Breast epithelium (tissue), 4 donors: ENCODE data around the gene KCNG4. TPM values are rescaled to one million over a fixed set of nuclear protein-coding genes. Genes with fewer than 3 reads are reported as not detected.
"Not testable (repeated sequence)": the region's sequence is repeated elsewhere in the genome, so short reads cannot be mapped to it uniquely, and the experiment has no call there.

ENCODE experiments used
- DNase-seq, 2 donors: peaks; one replicate each; pipeline ENCODE4 v3.0.0-alpha.2; 2019; ENCODE audit warnings: low spot score in 2 of 2
- H3K27ac ChIP-seq, 2 donors: fragments of 200-600 bp; sonication (generic) in 1 of 2; one replicate each; pipeline ENCODE4 v1.5.1; 2016 to 2019; ENCODE audit warnings: mild to moderate bottlenecking in 1 of 2
- H3K27me3 ChIP-seq, 2 donors: fragments of 200-600 bp; sonication (generic) in 1 of 2; one replicate each; pipeline versions ENCODE4 v1.5.1 to v1.6.0; 2017 to 2019; ENCODE audit warnings: control low read depth in 1 of 2, mild to moderate bottlenecking in 1 of 2
- H3K36me3 ChIP-seq: fragments of 200-600 bp; one replicate; pipeline ENCODE4 v1.5.1; 2019
- H3K4me1 ChIP-seq, 2 donors: fragments of 200-600 bp; sonication (generic); one replicate each; pipeline ENCODE4 v1.5.1; 2016 to 2019; ENCODE audit warnings: control low read depth in 1 of 2
- H3K4me3 ChIP-seq, 3 donors: fragments of 200-600 bp; sonication (generic); 1 replicate in 2 of 3; 2 replicates in 1 of 3; pipeline ENCODE4 v1.5.1; 2016 to 2019; ENCODE audit warnings: mild to moderate bottlenecking in 3 of 3, moderate library complexity in 2 of 3
- H3K9me3 ChIP-seq, 2 donors: fragments of 200-600 bp; sonication (generic) in 1 of 2; one replicate each; pipeline ENCODE4 v1.5.1; 2016 to 2019; ENCODE audit warnings: control low read depth in 1 of 2
- POLR2A ChIP-seq: fragments of 450-650 bp; IDR thresholded peaks from one replicate; pipeline ENCODE4 v1.6.1; 2016; ENCODE audit warnings: antibody characterized with exemption, mild to moderate bottlenecking, moderate library complexity
- POLR2AphosphoS5 ChIP-seq, 3 donors: sonication (generic); formaldehyde crosslinking; IDR thresholded peaks; one replicate each; pipeline ENCODE4 v1.6.1; 2017; ENCODE audit warnings: antibody characterized with exemption in 3 of 3
- intact Hi-C: fragments of 100-400 bp; cut with DNase I; formaldehyde crosslinking; loops from one replicate; pipeline ENCODE4 v1.15.1; 2023; ENCODE audit warnings: low total_unique reads
- total RNA-seq, 3 donors: library from RNA; depleted of rRNA; stranded (reverse); fragments of >200 nt; gene quantifications; one replicate each; pipeline ENCODE4 v1.1.0, GENCODE V29; 2016
- TF ChIP-seq, protein P1 (sequence below), 3 donors: fragments of 450-650 bp; IDR thresholded peaks; one replicate each; pipeline ENCODE4 v1.5.1; 2016 to 2017; ENCODE audit warnings: antibody characterized with exemption in 3 of 3, mild to moderate bottlenecking in 3 of 3, moderate library complexity in 3 of 3

The KCNG4 gene
- total RNA-seq, 3 donors from 2014 or later, result not detected

DNA sequence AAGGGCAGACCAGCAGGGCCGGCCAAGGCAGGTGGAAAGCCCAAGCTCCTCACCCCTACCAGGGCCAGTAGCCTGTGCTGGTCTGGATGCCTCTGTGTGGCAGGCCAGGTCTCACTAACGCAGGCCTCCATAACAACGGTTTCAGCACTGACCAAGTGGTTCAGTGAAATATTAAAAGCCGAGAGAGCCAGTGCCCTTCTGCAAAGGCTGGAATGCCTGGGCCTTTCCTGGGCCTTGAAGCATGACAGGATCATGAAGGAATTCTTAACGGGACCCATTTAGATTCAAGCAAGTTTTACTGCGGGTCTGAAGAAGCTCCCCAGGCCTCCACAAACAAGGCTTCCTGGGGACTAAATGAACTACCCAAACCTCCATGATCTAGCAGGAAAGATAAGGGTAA is 32.6 kb downstream of the KCNG4 start:
- TF ChIP-seq POLR2AphosphoS5 (IDR thresholded peaks at IDR 0.05), result no peak
- TF ChIP-seq, protein P1, sequence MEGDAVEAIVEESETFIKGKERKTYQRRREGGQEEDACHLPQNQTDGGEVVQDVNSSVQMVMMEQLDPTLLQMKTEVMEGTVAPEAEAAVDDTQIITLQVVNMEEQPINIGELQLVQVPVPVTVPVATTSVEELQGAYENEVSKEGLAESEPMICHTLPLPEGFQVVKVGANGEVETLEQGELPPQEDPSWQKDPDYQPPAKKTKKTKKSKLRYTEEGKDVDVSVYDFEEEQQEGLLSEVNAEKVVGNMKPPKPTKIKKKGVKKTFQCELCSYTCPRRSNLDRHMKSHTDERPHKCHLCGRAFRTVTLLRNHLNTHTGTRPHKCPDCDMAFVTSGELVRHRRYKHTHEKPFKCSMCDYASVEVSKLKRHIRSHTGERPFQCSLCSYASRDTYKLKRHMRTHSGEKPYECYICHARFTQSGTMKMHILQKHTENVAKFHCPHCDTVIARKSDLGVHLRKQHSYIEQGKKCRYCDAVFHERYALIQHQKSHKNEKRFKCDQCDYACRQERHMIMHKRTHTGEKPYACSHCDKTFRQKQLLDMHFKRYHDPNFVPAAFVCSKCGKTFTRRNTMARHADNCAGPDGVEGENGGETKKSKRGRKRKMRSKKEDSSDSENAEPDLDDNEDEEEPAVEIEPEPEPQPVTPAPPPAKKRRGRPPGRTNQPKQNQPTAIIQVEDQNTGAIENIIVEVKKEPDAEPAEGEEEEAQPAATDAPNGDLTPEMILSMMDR (IDR thresholded peaks at IDR 0.05), result no peak
- TF ChIP-seq POLR2A, result no peak
- intact Hi-C loops, result no loop called here
- Histone ChIP-seq H3K4me1 (no peaks in the 10 kb centered on the region), H3K9me3 (no peaks in the 10 kb centered on the region), H3K4me3 (no peak overlapping the region), H3K27ac (no peak overlapping the region), H3K36me3 (no peaks in the 10 kb centered on the region), H3K27me3 (no peaks in the 10 kb centered on the region)
- no peak for DNase-seq

DNA sequence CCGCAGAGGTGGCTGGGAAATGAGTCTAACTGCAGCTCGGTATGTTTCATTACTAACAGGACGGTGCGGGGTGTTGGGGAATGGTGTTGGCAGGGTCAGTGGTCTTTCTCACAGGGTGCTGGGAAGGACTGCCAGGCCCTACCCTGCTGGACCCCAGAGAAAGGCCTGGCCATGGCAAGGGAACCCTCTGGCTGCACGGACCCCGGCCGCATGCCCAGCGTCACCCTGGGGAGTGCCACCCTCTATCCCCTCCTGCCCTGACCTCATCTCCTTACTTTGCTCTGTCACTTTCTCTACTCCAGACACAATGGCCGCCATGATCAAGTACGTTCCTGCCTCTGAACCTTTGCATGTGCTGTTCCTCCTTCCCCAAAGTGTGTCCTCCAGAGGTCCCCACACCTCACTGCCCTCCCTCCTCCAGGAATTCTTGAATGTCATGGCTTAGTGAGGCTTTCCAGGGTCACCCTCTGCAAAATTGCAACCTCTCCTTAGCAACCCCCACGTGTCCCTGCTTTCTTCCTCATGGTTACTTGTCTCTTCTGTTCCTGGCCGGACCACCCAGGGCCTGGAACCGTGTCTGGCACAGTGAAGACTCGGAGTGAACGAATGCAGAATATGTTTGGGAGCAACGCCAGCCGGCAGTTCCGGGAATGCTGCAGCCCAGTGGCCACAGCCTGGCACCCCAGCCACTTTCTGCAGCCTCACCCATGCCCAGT is 33.7 kb downstream of the KCNG4 start:
- no peaks in the 10 kb centered on the region for H3K36me3 ChIP-seq
- H3K9me3 ChIP-seq, result no peaks in the 10 kb centered on the region
- no peaks in the 10 kb centered on the region for H3K4me1 ChIP-seq
- intact Hi-C loops, result no loop called here
- H3K4me3 ChIP-seq, result no peak overlapping the region
- TF ChIP-seq POLR2A, result no peak
- TF ChIP-seq, protein P1 (IDR thresholded peaks at IDR 0.05), result no peak
- TF ChIP-seq POLR2AphosphoS5 (IDR thresholded peaks at IDR 0.05), result no peak
- H3K27me3 ChIP-seq, result no peaks in the 10 kb centered on the region
- H3K27ac ChIP-seq, result no peak overlapping the region
- DNase-seq, result no peak

DNA sequence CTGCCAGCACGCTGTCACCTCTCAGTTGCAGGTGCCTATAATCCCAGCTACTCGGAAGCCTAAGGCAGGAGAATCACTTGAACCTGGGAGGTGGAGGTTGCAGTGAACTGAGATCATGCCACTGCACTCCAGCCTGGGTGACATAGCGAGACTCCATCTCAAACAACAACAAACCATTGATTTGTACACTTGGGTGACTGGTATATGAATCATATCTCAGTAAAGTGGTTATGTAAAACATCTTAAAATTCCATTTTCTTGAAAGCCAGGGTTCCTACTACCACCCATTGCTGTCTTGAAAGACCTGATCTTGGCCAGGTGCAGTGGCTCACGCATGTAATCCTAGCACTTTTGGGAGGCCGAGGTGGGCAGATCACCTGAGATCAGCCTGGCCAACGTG is 34.7 kb downstream of the KCNG4 start:
- intact Hi-C loops, H3K36me3 ChIP-seq, DNase-seq, H3K9me3 ChIP-seq, H3K4me3 ChIP-seq, H3K4me1 ChIP-seq, H3K27ac ChIP-seq, H3K27me3 ChIP-seq: not testable (repeated sequence)

DNA sequence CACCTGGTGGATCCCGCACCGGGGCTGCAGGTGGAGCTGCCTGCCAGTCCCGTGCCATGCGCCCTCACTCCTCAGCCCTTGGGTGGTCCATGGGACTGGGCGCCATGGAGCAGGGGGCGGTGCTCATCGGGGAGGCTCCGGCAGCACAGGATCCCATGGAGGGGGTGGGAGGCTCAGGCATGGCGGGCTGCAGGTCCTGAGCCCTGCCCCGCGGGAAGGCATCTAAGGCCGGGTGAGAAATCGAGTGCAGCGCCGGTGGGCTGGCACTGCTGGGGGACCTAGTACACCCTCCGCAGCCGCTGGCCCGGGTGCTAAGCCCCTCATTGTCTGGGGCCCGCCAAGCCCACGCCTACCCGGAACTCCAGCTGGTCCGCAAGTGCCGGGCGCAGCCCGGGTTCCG is 35.3 kb downstream of the KCNG4 start:
- intact Hi-C loops, H3K9me3 ChIP-seq, H3K27me3 ChIP-seq, H3K4me1 ChIP-seq, H3K27ac ChIP-seq, H3K36me3 ChIP-seq, DNase-seq, H3K4me3 ChIP-seq: not testable (repeated sequence)

DNA sequence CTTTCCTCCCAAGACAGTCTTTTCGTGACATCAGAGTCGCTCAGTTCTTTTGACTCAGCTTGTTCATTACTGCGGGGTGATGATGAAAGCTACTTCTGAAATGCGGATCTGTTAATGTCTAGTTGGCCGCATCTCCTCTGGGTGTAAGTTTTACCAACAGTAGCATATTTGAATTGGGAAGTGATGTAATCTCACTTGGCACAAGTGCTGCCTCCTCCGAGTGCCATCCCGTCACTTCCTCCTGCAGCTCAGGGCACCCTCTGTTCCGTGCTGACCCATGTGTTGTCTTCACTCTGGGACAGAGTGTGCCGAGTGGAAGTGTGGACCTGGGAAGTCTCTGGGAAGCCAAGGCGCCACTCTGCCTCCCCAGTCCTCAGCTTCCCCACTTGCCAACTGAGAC is 40.0 kb downstream of the KCNG4 start:
- intact Hi-C loops, result no loop called here
- TF ChIP-seq, protein P1 (IDR thresholded peaks at IDR 0.05), result no peak
- no peak for TF ChIP-seq POLR2A
- TF ChIP-seq POLR2AphosphoS5 (IDR thresholded peaks at IDR 0.05), result no peak
- Histone ChIP-seq H3K4me3 (no peak overlapping the region), H3K9me3 (no peaks in the 10 kb centered on the region), H3K27me3 (no peaks in the 10 kb centered on the region), H3K4me1 (no peaks in the 10 kb centered on the region), H3K36me3 (no peaks in the 10 kb centered on the region), H3K27ac (no peak overlapping the region)
- DNase-seq, result no peak

DNA sequence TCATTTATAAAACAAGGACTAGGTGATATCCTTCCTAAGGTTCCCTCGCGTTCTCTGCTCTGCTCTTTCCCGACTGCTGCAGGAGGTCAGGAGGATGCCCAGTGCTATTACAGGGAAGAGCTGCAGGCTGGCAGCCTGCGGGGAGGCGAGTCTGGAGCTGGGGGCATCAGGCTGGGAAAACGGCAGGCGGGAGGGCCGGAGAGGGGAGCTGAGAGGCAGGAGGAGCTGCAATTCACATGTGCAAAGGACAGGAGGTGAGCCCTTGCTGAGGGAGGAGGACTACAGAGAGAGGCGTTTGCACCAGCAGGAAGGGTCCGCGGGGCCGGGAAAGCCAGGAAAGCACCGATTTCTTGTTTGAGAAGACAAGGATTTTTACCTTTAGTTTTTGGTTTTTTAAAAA is 40.7 kb downstream of the KCNG4 start:
- TF ChIP-seq POLR2AphosphoS5 (IDR thresholded peaks at IDR 0.05), result no peak
- TF ChIP-seq, protein P1 (IDR thresholded peaks at IDR 0.05), result no peak
- TF ChIP-seq POLR2A, result no peak
- DNase-seq, result no peak
- no peaks in the 10 kb centered on the region for H3K36me3 ChIP-seq
- no peaks in the 10 kb centered on the region for H3K9me3 ChIP-seq
- H3K27me3 ChIP-seq, result no peaks in the 10 kb centered on the region
- H3K27ac ChIP-seq, result no peak overlapping the region
- intact Hi-C loops, result no loop called here
- no peak overlapping the region for H3K4me3 ChIP-seq
- H3K4me1 ChIP-seq, result no peaks in the 10 kb centered on the region
